Activated naive CD8-positive, alpha-beta T cell treated with anti-CD3 and anti-CD28 coated beads, Interleukin-2, amount 50 U/mL, for 24 hours (primary cell): ENCODE results near the gene CORO6.

ENCODE experiments used
- ATAC-seq: fragments of 150-1000 bp; cut with Tn5 transposase; one replicate; pipeline ENCODE4 v1.10.0; 2021
- DNase-seq: peaks from one replicate; pipeline ENCODE4 v3.0.0; 2021
- H3K27ac Mint-ChIP-seq: one replicate; pipeline ENCODE4 v1.8.0; 2021; ENCODE audit warnings: mild to moderate bottlenecking, mixed read lengths
- H3K27me3 Mint-ChIP-seq: one replicate; pipeline ENCODE4 v1.8.0; 2021; ENCODE audit warnings: mixed read lengths
- H3K36me3 Mint-ChIP-seq: one replicate; pipeline ENCODE4 v1.8.0; 2021; ENCODE audit warnings: low read depth, mixed read lengths
- H3K4me1 Mint-ChIP-seq: one replicate; pipeline ENCODE4 v1.8.0; 2021; ENCODE audit warnings: mixed read lengths
- H3K4me3 Mint-ChIP-seq: one replicate; pipeline ENCODE4 v1.8.0; 2021; ENCODE audit warnings: mild to moderate bottlenecking, moderate library complexity, mixed read lengths
- H3K9me3 Mint-ChIP-seq: one replicate; pipeline ENCODE4 v1.8.0; 2021; ENCODE audit warnings: mixed read lengths

The CORO6 gene

GRCh38 chr17:29612404-29613280 lies 10.1 kb downstream of the CORO6 start:
- H3K9me3 Mint-ChIP-seq: no peaks in the 10 kb centered on the region
- H3K27ac Mint-ChIP-seq: no peak overlapping the region
- ATAC-seq (no peak), DNase-seq (no peak)
- H3K4me3 Mint-ChIP-seq: no peak overlapping the region
- peaks cover 40% of the 10 kb centered on the region for H3K4me1 Mint-ChIP-seq
- H3K27me3 Mint-ChIP-seq: no peaks in the 10 kb centered on the region
- no peaks in the 10 kb centered on the region for H3K36me3 Mint-ChIP-seq

DNA sequence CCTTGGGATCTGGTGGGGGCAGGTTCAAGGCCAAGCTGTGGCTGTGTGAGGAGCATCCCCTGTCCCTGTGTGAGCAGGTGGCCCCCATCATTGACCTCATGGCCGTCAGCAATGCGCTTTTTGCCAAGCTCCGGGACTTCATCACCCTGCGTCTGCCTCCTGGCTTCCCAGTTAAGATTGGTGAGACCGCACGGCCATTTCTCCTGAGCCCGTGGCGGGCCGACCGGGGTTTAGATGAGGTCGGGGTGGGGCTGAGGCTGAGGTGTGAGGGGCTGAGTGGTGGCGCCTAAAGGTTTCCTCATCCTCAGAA lies 10.7 kb downstream of the CORO6 start:
- no peak overlapping the region for H3K27ac Mint-ChIP-seq
- no peaks in the 10 kb centered on the region for H3K36me3 Mint-ChIP-seq
- H3K4me3 Mint-ChIP-seq: no peak overlapping the region
- H3K4me1 Mint-ChIP-seq: peaks cover 40% of the 10 kb centered on the region
- no peaks in the 10 kb centered on the region for H3K27me3 Mint-ChIP-seq
- H3K9me3 Mint-ChIP-seq: no peaks in the 10 kb centered on the region
- no peak for DNase-seq
- ATAC-seq: no peak

- Mint-ChIP-seq H3K4me3 (no peak overlapping the region), H3K36me3 (no peaks in the 10 kb centered on the region), H3K27me3 (no peaks in the 10 kb centered on the region), H3K9me3 (no peaks in the 10 kb centered on the region), H3K27ac (no peak overlapping the region), H3K4me1 (peaks cover 34% of the 10 kb centered on the region)
- ATAC-seq (no peak), DNase-seq (no peak)
Observed at GRCh38 chr17:29611351-29612093, 11.2 kb downstream of the CORO6 start.

DNA sequence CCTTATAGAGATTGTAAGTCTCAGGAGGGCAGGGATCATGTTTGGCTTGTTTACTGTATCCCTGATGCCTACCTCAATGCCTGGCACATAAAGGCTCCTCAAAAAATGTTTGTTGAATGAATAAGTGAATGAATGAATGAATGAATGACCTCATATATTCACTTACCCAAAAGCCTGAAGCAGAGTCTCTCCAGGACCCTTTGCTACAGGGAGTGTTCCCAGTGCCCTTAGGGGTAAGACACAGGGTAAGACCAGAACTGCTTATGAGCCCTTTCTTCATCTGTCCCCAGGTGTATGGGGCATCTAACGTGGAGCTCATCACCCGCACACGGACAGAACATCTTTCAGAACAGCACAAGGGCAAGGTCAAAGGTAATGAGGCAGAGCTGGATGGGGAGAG lies 12.3 kb downstream of the CORO6 start:
- Mint-ChIP-seq H3K36me3 (no peaks in the 10 kb centered on the region), H3K27me3 (no peaks in the 10 kb centered on the region), H3K4me1 (peaks cover 24% of the 10 kb centered on the region), H3K4me3 (no peak overlapping the region), H3K9me3 (no peaks in the 10 kb centered on the region), H3K27ac (no peak overlapping the region)
- no peak for ATAC-seq
- no peak for DNase-seq

GRCh38 chr17:29608986-29609385 lies 13.7 kb downstream of the CORO6 start:
- no peak for DNase-seq
- no peak for ATAC-seq
- H3K27me3 Mint-ChIP-seq: no peaks in the 10 kb centered on the region
- H3K27ac Mint-ChIP-seq: no peak overlapping the region
- peaks cover 10% of the 10 kb centered on the region for H3K4me1 Mint-ChIP-seq
- no peak overlapping the region for H3K4me3 Mint-ChIP-seq
- no peaks in the 10 kb centered on the region for H3K36me3 Mint-ChIP-seq
- no peaks in the 10 kb centered on the region for H3K9me3 Mint-ChIP-seq

DNA sequence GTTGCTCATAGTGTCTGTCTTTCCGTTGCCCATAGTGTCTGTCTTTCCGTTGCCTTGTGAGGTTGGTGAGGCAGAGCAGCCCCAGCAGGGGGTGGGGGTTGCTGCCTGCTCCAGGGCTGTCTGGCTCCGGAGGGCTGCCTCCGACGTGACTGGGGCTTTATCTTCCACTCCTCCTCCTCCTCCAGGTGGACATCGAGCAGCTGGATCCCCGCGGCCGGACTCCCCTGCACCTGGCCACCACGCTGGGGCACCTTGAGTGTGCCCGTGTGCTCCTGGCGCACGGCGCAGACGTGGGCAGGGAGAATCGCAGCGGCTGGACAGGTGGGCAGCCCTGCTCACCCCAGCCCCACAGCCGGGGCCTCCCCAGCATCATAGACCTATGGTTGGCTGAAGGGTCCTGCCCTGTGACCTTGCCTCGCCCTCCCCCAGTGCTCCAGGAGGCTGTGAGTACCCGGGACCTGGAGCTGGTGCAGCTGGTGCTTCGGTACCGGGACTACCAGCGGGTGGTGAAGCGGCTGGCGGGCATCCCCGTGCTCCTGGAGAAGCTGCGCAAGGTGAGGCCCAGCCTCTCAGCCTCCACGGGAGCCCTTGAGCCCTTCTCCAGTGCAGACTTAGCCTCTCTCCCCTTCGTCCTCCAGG lies 15.0 kb downstream of the CORO6 start:
- H3K4me1 Mint-ChIP-seq: peaks cover 4% of the 10 kb centered on the region
- H3K27ac Mint-ChIP-seq: no peak overlapping the region
- DNase-seq (no peak), ATAC-seq (no peak)
- no peak overlapping the region for H3K4me3 Mint-ChIP-seq
- no peaks in the 10 kb centered on the region for H3K9me3 Mint-ChIP-seq
- H3K36me3 Mint-ChIP-seq: no peaks in the 10 kb centered on the region
- no peaks in the 10 kb centered on the region for H3K27me3 Mint-ChIP-seq

GRCh38 chr17:29603109-29603674 lies 19.5 kb downstream of the CORO6 start:
- ATAC-seq (no peak), DNase-seq (no peak)
- peaks cover 9% of the 10 kb centered on the region for H3K4me1 Mint-ChIP-seq
- H3K36me3 Mint-ChIP-seq: no peaks in the 10 kb centered on the region
- H3K27me3 Mint-ChIP-seq: no peaks in the 10 kb centered on the region
- no peak overlapping the region for H3K4me3 Mint-ChIP-seq
- no peaks in the 10 kb centered on the region for H3K9me3 Mint-ChIP-seq
- no peak overlapping the region for H3K27ac Mint-ChIP-seq

DNA sequence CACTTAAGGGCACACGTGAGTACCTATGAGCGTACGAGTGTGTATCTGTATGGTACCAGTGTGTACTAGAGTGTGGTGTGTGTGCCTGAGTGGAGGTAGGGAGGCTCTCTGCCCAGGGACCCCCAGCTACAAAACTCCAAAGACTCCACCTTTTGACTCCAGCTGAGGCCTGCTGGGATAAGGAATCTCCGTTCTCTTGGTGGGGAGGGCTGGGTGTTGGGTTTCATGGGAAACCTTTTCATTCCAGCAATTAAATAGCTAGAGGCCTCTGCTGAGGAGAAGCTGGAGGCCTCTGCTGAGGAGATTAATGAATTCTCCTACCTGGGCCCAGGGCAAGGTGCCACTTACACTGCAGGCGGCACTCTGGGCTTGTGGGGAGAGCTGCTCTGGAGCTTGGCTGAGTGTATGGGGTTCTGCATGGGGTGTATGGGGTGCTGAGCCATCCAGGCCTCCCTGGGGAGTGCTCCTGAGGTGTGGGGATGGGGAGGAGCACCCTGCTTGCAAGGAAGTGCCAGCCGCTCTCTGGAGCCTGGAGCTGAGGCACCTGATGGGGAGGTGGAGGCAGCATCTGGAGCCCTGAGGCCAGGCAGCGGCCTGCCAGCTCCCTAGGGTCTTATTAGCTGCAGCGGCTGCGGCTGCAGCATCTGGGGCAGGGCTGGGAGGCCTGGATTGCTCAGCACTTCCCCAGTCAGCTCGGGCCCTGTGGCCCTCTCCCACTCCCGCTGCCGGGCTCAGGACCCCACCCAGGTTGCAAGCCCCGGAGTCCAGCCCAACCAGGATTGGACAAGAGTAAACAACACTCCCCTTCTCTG lies 25.1 kb downstream of the CORO6 start:
- Mint-ChIP-seq H3K9me3 (no peaks in the 10 kb centered on the region), H3K27me3 (no peaks in the 10 kb centered on the region), H3K36me3 (no peaks in the 10 kb centered on the region), H3K27ac (no peak overlapping the region), H3K4me3 (no peak overlapping the region), H3K4me1 (peaks cover 15% of the 10 kb centered on the region)
- ATAC-seq (no peak), DNase-seq (no peak)

DNA sequence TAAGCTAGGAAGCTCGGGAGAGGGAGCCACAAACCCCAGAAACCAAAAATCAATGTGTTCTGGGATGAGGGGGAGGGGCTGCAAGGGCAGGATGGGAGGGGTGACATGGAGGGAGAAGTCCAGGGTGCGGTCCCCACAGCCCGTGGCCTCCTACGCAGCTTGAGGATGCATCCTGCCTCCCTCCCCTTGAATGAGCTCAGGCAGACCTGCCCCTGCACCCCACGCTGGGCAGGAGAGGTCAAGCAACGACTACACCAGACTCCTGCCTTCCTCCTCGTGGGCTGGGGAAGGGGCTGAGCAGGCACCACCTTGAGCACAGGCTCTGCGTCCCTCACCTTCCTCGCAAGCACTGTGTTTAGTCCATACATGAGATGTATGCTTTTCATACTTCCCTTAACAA lies 25.9 kb downstream of the CORO6 start:
- no peaks in the 10 kb centered on the region for H3K9me3 Mint-ChIP-seq
- no peak for ATAC-seq
- H3K27ac Mint-ChIP-seq: no peak overlapping the region
- H3K4me1 Mint-ChIP-seq: peaks cover 22% of the 10 kb centered on the region
- H3K4me3 Mint-ChIP-seq: no peak overlapping the region
- DNase-seq: no peak
- no peaks in the 10 kb centered on the region for H3K27me3 Mint-ChIP-seq
- no peaks in the 10 kb centered on the region for H3K36me3 Mint-ChIP-seq

- ATAC-seq (no peak), DNase-seq (no peak)
- H3K4me1 Mint-ChIP-seq: peaks cover 29% of the 10 kb centered on the region
- no peak overlapping the region for H3K27ac Mint-ChIP-seq
- no peaks in the 10 kb centered on the region for H3K36me3 Mint-ChIP-seq
- H3K27me3 Mint-ChIP-seq: no peaks in the 10 kb centered on the region
- H3K4me3 Mint-ChIP-seq: no peak overlapping the region
- no peaks in the 10 kb centered on the region for H3K9me3 Mint-ChIP-seq
Observed at GRCh38 chr17:29595943-29596774, 26.6 kb downstream of the CORO6 start.

- Mint-ChIP-seq H3K4me1 (peaks cover 33% of the 10 kb centered on the region), H3K27me3 (no peaks in the 10 kb centered on the region), H3K9me3 (no peaks in the 10 kb centered on the region), H3K27ac (no peak overlapping the region), H3K4me3 (peak overlapping the region; percentile 77), H3K36me3 (no peaks in the 10 kb centered on the region)
- DNase-seq: no peak
- ATAC-seq: no peak
Observed at GRCh38 chr17:29595107-29595942, 27.4 kb downstream of the CORO6 start.

GRCh38 chr17:29594519-29595090 lies 28.1 kb downstream of the CORO6 start:
- H3K4me3 Mint-ChIP-seq: peak overlapping the region; percentile 77
- no peaks in the 10 kb centered on the region for H3K9me3 Mint-ChIP-seq

More at GRCh38 chr17:29594519-29595090, 28.1 kb downstream of the CORO6 start:
- ATAC-seq: no peak
- peaks cover 38% of the 10 kb centered on the region for H3K4me1 Mint-ChIP-seq
- DNase-seq: no peak
- H3K27ac Mint-ChIP-seq: no peak overlapping the region
- H3K27me3 Mint-ChIP-seq: no peaks in the 10 kb centered on the region
- no peaks in the 10 kb centered on the region for H3K36me3 Mint-ChIP-seq
